Left ventricle myocardium inferior (tissue), 1 donor: ENCODE measurements around the gene ATG5. TPM values are rescaled to one million over a fixed set of nuclear protein-coding genes. Genes with fewer than 3 reads are reported as not detected.

Source experiments
- DNase-seq: peaks from one replicate; pipeline ENCODE4 v3.0.0-alpha.2; 2020
- H3K27ac ChIP-seq: fragments of 200-600 bp; replicated peaks from 2 replicates; pipeline ENCODE4 v1.8.0; 2021
- H3K27me3 ChIP-seq: fragments of 200-600 bp; 2 replicates; pipeline ENCODE4 v1.8.0; 2021; ENCODE audit warnings: low read depth
- H3K36me3 ChIP-seq: fragments of 200-600 bp; 2 replicates; pipeline ENCODE4 v1.8.0; 2021
- H3K4me1 ChIP-seq: fragments of 200-600 bp; 2 replicates; pipeline ENCODE4 v1.8.0; 2021
- H3K4me3 ChIP-seq: fragments of 200-600 bp; 2 replicates; pipeline ENCODE4 v1.8.0; 2021; ENCODE audit warnings: mild to moderate bottlenecking, moderate library complexity
- H3K9me3 ChIP-seq: fragments of 200-600 bp; replicated peaks from 2 replicates; pipeline ENCODE4 v1.8.0; 2021
- intact Hi-C: fragments of 100-400 bp; cut with micrococcal nuclease; formaldehyde crosslinking; loops from one replicate; pipeline ENCODE4 v1.11.0; 2022
- total RNA-seq: library from RNA; stranded (reverse); fragmentation: NEBNext Ultra II Directional; extraction: Animal tissue kit (Norgen Biotek cat#: 25700); gene quantifications from one replicate; pipeline ENCODE4 v1.2.1, GENCODE V29; 2021
- TF ChIP-seq, protein P1 (sequence below): fragments of 200-600 bp; IDR thresholded peaks from 2 replicates; pipeline ENCODE4 v1.8.0; 2021; ENCODE audit warnings: antibody characterized with exemption, mild to moderate bottlenecking, borderline replicate concordance
- donor health status: DM: no; HTN: yes; CAD: no; lungs with severe emphysema.

The ATG5 gene
- total RNA-seq, 1 donor from 2014 or later: 18.0 TPM

GRCh38 chr6:106281088-106281487, 44.5 kb downstream of the ATG5 start:
- Histone ChIP-seq H3K4me3 (no peak overlapping the region), H3K4me1 (peaks cover 7% of the 10 kb centered on the region), H3K9me3 (no peaks in the 10 kb centered on the region), H3K36me3 (peaks cover 13% of the 10 kb centered on the region), H3K27ac (no peak overlapping the region), H3K27me3 (no peaks in the 10 kb centered on the region)
- intact Hi-C loops: no loop called here
- TF ChIP-seq, protein P1, sequence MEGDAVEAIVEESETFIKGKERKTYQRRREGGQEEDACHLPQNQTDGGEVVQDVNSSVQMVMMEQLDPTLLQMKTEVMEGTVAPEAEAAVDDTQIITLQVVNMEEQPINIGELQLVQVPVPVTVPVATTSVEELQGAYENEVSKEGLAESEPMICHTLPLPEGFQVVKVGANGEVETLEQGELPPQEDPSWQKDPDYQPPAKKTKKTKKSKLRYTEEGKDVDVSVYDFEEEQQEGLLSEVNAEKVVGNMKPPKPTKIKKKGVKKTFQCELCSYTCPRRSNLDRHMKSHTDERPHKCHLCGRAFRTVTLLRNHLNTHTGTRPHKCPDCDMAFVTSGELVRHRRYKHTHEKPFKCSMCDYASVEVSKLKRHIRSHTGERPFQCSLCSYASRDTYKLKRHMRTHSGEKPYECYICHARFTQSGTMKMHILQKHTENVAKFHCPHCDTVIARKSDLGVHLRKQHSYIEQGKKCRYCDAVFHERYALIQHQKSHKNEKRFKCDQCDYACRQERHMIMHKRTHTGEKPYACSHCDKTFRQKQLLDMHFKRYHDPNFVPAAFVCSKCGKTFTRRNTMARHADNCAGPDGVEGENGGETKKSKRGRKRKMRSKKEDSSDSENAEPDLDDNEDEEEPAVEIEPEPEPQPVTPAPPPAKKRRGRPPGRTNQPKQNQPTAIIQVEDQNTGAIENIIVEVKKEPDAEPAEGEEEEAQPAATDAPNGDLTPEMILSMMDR: no peak
- DNase-seq: no peak

GRCh38 chr6:106279179-106279578, 46.4 kb downstream of the ATG5 start:
- H3K4me3 ChIP-seq: no peak overlapping the region
- intact Hi-C loops: no loop called here
- H3K4me1 ChIP-seq: peaks cover 13% of the 10 kb centered on the region
- H3K36me3 ChIP-seq: peaks cover 13% of the 10 kb centered on the region
- no peak overlapping the region for H3K27ac ChIP-seq
- no peak for DNase-seq
- TF ChIP-seq, protein P1: no peak
- H3K9me3 ChIP-seq: no peaks in the 10 kb centered on the region
- H3K27me3 ChIP-seq: no peaks in the 10 kb centered on the region

- Histone ChIP-seq H3K36me3 (peaks cover 13% of the 10 kb centered on the region), H3K4me1 (peaks cover 19% of the 10 kb centered on the region), H3K27ac (no peak overlapping the region), H3K9me3 (no peaks in the 10 kb centered on the region), H3K4me3 (no peak overlapping the region), H3K27me3 (no peaks in the 10 kb centered on the region)
- TF ChIP-seq, protein P1: no peak
- DNase-seq: no peak
- intact Hi-C loops: no loop called here
Observed at GRCh38 chr6:106275692-106276091, 49.9 kb downstream of the ATG5 start.

GRCh38 chr6:106273087-106273486, 52.5 kb downstream of the ATG5 start:
- TF ChIP-seq, protein P1: no peak

GRCh38 chr6:106272287-106272686, 53.3 kb downstream of the ATG5 start:
- H3K27me3 ChIP-seq: no peaks in the 10 kb centered on the region
- DNase-seq: no peak

More at GRCh38 chr6:106273087-106273486, 52.5 kb downstream of the ATG5 start:
- Histone ChIP-seq H3K9me3 (peaks cover 15% of the 10 kb centered on the region), H3K27ac (no peak overlapping the region), H3K4me3 (no peak overlapping the region), H3K36me3 (peaks cover 3% of the 10 kb centered on the region), H3K4me1 (peaks cover 19% of the 10 kb centered on the region), H3K27me3 (no peaks in the 10 kb centered on the region)
- intact Hi-C loops: no loop called here
- DNase-seq: no peak

More at GRCh38 chr6:106272287-106272686, 53.3 kb downstream of the ATG5 start:
- intact Hi-C loops: no loop called here
- TF ChIP-seq, protein P1: no peak
- Histone ChIP-seq H3K4me1 (peaks cover 19% of the 10 kb centered on the region), H3K27ac (no peak overlapping the region), H3K9me3 (peaks cover 23% of the 10 kb centered on the region), H3K4me3 (no peak overlapping the region), H3K36me3 (peaks cover 3% of the 10 kb centered on the region)
